Measurements from ENCODE around the gene BAHCC1.

DNA sequence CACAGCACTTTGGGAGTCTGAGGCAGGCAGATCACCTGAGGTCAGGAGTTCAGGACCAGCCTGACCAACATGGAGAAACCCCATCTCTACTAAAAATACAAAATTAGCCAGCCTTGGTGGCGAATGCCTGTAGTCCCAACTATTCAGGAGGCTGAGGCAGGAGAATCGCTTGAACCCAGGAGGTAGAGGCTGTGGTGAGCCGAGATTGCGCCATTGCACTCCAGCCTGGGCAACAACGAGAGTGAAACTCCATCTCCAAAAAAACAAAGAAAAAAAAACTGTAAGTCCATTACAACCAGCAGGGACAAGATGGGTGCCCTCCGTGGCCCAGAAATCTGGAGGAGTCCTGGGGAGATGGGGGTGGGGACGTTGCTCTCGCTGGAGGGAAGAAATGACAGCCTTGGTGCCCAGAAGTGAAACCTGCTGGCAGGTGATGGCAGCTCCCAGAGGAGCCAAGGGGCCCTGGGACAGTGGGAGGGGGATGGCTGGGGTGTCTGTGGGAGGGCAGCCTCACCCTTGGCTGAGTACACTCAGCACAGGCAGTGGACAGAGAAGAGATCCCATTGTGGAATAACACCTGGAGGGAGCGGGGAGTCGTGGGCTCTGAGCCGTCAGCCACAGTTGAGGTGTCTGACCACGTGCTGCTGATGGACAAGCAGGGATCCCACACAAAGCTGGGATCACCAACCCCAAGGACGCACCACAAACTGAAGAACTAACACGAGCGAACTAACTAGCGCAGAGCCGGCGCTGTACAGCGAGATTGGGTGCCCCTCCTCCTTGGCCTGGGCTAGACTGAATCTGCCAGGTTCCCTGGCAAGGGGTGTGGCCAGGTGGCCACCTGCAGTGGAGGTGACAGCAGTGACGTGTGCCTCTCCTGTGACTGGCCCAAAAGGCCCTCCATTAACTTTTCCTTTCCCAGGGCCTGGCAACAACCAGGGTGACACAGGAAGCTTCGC, 46.9 kb upstream of the BAHCC1 start:
- TF ChIP-seq ZBTB17 (CRISPR knock-in tag; IDR thresholded peaks at IDR 0.05): no peak
- no peak for TF ChIP-seq GABPA (tag; conservative IDR thresholded peaks at IDR 0.05; ENCODE audit: low read depth)
- no peak for TF ChIP-seq CHD1 (IDR thresholded peaks at IDR 0.05; ENCODE audit: low read length)
- TF ChIP-seq, protein P1, sequence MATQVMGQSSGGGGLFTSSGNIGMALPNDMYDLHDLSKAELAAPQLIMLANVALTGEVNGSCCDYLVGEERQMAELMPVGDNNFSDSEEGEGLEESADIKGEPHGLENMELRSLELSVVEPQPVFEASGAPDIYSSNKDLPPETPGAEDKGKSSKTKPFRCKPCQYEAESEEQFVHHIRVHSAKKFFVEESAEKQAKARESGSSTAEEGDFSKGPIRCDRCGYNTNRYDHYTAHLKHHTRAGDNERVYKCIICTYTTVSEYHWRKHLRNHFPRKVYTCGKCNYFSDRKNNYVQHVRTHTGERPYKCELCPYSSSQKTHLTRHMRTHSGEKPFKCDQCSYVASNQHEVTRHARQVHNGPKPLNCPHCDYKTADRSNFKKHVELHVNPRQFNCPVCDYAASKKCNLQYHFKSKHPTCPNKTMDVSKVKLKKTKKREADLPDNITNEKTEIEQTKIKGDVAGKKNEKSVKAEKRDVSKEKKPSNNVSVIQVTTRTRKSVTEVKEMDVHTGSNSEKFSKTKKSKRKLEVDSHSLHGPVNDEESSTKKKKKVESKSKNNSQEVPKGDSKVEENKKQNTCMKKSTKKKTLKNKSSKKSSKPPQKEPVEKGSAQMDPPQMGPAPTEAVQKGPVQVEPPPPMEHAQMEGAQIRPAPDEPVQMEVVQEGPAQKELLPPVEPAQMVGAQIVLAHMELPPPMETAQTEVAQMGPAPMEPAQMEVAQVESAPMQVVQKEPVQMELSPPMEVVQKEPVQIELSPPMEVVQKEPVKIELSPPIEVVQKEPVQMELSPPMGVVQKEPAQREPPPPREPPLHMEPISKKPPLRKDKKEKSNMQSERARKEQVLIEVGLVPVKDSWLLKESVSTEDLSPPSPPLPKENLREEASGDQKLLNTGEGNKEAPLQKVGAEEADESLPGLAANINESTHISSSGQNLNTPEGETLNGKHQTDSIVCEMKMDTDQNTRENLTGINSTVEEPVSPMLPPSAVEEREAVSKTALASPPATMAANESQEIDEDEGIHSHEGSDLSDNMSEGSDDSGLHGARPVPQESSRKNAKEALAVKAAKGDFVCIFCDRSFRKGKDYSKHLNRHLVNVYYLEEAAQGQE (IDR thresholded peaks at IDR 0.05; ENCODE audit: borderline replicate concordance): no peak
- TF ChIP-seq, protein P1 (CRISPR knock-in tag; IDR thresholded peaks at IDR 0.05; ENCODE audit: low read depth): no peak
- TF ChIP-seq EP300 (IDR thresholded peaks at IDR 0.05; ENCODE audit: low read length): no peak
- no peak for TF ChIP-seq GABPB2 (CRISPR knock-in tag; conservative IDR thresholded peaks at IDR 0.05)
- no peak for TF ChIP-seq ETV6 (IDR thresholded peaks at IDR 0.05; ENCODE audit: borderline replicate concordance in 1 of 2, low read depth in 2 of 2, low read length in 1 of 2)
- TF ChIP-seq ETV6 (CRISPR knock-in tag; IDR thresholded peaks at IDR 0.05; ENCODE audit: borderline replicate concordance): no peak
- TF ChIP-seq, protein P2, sequence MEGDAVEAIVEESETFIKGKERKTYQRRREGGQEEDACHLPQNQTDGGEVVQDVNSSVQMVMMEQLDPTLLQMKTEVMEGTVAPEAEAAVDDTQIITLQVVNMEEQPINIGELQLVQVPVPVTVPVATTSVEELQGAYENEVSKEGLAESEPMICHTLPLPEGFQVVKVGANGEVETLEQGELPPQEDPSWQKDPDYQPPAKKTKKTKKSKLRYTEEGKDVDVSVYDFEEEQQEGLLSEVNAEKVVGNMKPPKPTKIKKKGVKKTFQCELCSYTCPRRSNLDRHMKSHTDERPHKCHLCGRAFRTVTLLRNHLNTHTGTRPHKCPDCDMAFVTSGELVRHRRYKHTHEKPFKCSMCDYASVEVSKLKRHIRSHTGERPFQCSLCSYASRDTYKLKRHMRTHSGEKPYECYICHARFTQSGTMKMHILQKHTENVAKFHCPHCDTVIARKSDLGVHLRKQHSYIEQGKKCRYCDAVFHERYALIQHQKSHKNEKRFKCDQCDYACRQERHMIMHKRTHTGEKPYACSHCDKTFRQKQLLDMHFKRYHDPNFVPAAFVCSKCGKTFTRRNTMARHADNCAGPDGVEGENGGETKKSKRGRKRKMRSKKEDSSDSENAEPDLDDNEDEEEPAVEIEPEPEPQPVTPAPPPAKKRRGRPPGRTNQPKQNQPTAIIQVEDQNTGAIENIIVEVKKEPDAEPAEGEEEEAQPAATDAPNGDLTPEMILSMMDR (IDR thresholded peaks at IDR 0.05 in 2 of 3, conservative IDR thresholded peaks at IDR 0.05 in 1 of 3; ENCODE audit: insufficient read depth in 2 of 3, low read depth in 1 of 3, low read length in 3 of 3): no peak
- TF ChIP-seq ZNF124 (CRISPR knock-in tag; IDR thresholded peaks at IDR 0.05): no peak
- TF ChIP-seq ZFX (CRISPR knock-in tag; IDR thresholded peaks at IDR 0.05): no peak
- no peak for TF ChIP-seq SRSF9 (IDR thresholded peaks at IDR 0.05; ENCODE audit: borderline replicate concordance, low read depth, low read length)
